Smooth muscle cell (in vitro differentiated cells): ENCODE data around the gene ASCL3. TPM values are rescaled to one million over a fixed set of nuclear protein-coding genes. Genes with fewer than 3 reads are reported as not detected.

ENCODE experiments used
- DNase-seq: peaks from one replicate; lab custom pipeline; 2025; ENCODE audit not compliant: unreplicated experiment; lab: John Stamatoyannopoulos, UW
- H2AFZ ChIP-seq: fragments of 200-600 bp; sonication (generic); 2 replicates; pipeline ENCODE4 v1.6.0; 2016; ENCODE audit warnings: antibody characterized with exemption, low read depth, mild to moderate bottlenecking
- H3F3A ChIP-seq: fragments of 200-600 bp; sonication (generic); 2 replicates; pipeline ENCODE4 v1.6.0; 2017; ENCODE audit warnings: antibody characterized with exemption, low read depth
- H3K27ac ChIP-seq: fragments of 200-600 bp; sonication (generic); 2 replicates; pipeline ENCODE4 v1.5.1; 2016; ENCODE audit warnings: low read depth, mild to moderate bottlenecking
- H3K27me3 ChIP-seq: fragments of 200-600 bp; sonication (generic); 2 replicates; pipeline ENCODE4 v1.6.1; 2016; ENCODE audit warnings: low read depth, mild to moderate bottlenecking
- H3K36me3 ChIP-seq: fragments of 200-600 bp; sonication (generic); 2 replicates; pipeline ENCODE4 v1.5.1; 2016; ENCODE audit warnings: low read depth
- H3K4me1 ChIP-seq: fragments of 200-600 bp; sonication (generic); 2 replicates; pipeline ENCODE4 v1.5.1; 2016; ENCODE audit warnings: low read depth
- H3K4me2 ChIP-seq: fragments of 200-600 bp; sonication (generic); 2 replicates; pipeline ENCODE4 v1.6.0; 2016; ENCODE audit warnings: mild to moderate bottlenecking
- H3K4me3 ChIP-seq: fragments of 200-600 bp; sonication (generic); 2 replicates; pipeline ENCODE4 v1.5.1; 2016; ENCODE audit warnings: mild to moderate bottlenecking
- H3K79me2 ChIP-seq: fragments of 200-600 bp; sonication (generic); 2 replicates; pipeline ENCODE4 v1.6.0; 2016; ENCODE audit warnings: low read depth, mild to moderate bottlenecking
- H3K9ac ChIP-seq: fragments of 200-600 bp; sonication (generic); 2 replicates; pipeline ENCODE4 v1.6.0; 2016; ENCODE audit warnings: low read depth
- H3K9me3 ChIP-seq: fragments of 200-600 bp; sonication (generic); replicated peaks from 2 replicates; pipeline ENCODE4 v1.5.1; 2016; ENCODE audit warnings: low read depth
- H4K20me1 ChIP-seq: fragments of 200-600 bp; sonication (generic); 2 replicates; pipeline ENCODE4 v1.6.0; 2016; ENCODE audit warnings: low read depth
- CTCF ChIP-seq: fragments of 200-600 bp; sonication (generic); IDR thresholded peaks from 2 replicates; pipeline ENCODE4 v1.5.1; 2017; ENCODE audit warnings: borderline replicate concordance, mild to moderate bottlenecking, antibody characterized with exemption; ENCODE audit not compliant: insufficient read depth, poor library complexity, severe bottlenecking
- WGBS: methylation state at CpG from one replicate; pipeline ENCODE4 v1.1.7; 2016; ENCODE audit warnings: low lambda C conversion rate; 5-methylcytosine and 5-hydroxymethylcytosine counted together
- polyA plus RNA-seq: library from polyadenylated mRNA; unstranded; fragments of >200 nt; fragmentation: Nextera tagmentation; extraction: Ambion mirVana; gene quantifications from 2 replicates; pipeline ENCODE4 v1.2.1, GENCODE V29; 2016
- total RNA-seq: library from RNA; depleted of rRNA; stranded (reverse); fragments of >200 nt; gene quantifications from 2 replicates; pipeline ENCODE4 v1.2.3, GENCODE V29; 2014

Gene ASCL3
- total and polyA plus RNA-seq, 2 experiments from 2014 or later = not detected

GRCh38 chr11:8971196-8971923 is 28.5 kb upstream of the ASCL3 start:
- Histone ChIP-seq H3K27me3 (no peaks in the 10 kb centered on the region), H3K9me3 (no peaks in the 10 kb centered on the region)

GRCh38 chr11:8967184-8967583 is 24.4 kb upstream of the ASCL3 start:
- 96% methylated on average over 8 of the region's 8 CpGs for WGBS
- Histone ChIP-seq H3K27me3 (no peaks in the 10 kb centered on the region), H3K79me2 (peaks cover 17% of the 10 kb centered on the region), H3K4me3 (no peak overlapping the region), H2AFZ (no peak overlapping the region), H3K27ac (no peak overlapping the region), H3K36me3 (no peaks in the 10 kb centered on the region), H4K20me1 (no peaks in the 10 kb centered on the region), H3K4me2 (no peak overlapping the region), H3K9me3 (no peaks in the 10 kb centered on the region), H3F3A (no peaks in the 10 kb centered on the region), H3K4me1 (peaks cover 14% of the 10 kb centered on the region), H3K9ac (no peak overlapping the region)
- DNase-seq = no peak
- no peak for TF ChIP-seq CTCF

More at GRCh38 chr11:8971196-8971923, 28.5 kb upstream of the ASCL3 start:
- no peak for TF ChIP-seq CTCF
- H4K20me1 ChIP-seq = no peaks in the 10 kb centered on the region
- H3K36me3 ChIP-seq = no peaks in the 10 kb centered on the region
- no peak for DNase-seq
- H2AFZ ChIP-seq = no peak overlapping the region
- no peak overlapping the region for H3K4me3 ChIP-seq
- no peak overlapping the region for H3K4me2 ChIP-seq
- no peaks in the 10 kb centered on the region for H3K79me2 ChIP-seq
- H3K9ac ChIP-seq = no peak overlapping the region
- no peak overlapping the region for H3K27ac ChIP-seq
- no peaks in the 10 kb centered on the region for H3K4me1 ChIP-seq
- H3F3A ChIP-seq = no peaks in the 10 kb centered on the region
- WGBS = 94% methylated on average over 2 of the region's 2 CpGs

- TF ChIP-seq CTCF = no peak
- H3K9ac ChIP-seq = peak within 1 kb of the TSS; percentile 65
Measured at GRCh38 chr11:8964324-8965320, 21.8 kb upstream of the ASCL3 start, which contains the start of gene TMEM9B. Gene TMEM9B, minus strand, starts transcription at chr11:8964442. Its CDS starts 129 bp downstream, at chr11:8964313.

More at GRCh38 chr11:8964324-8965320, 21.8 kb upstream of the ASCL3 start, which contains the start of gene TMEM9B:
- H3K27ac ChIP-seq = peak within 1 kb of the TSS; percentile 71
- no peaks in the 10 kb centered on the region for H3K9me3 ChIP-seq
- peak within 1 kb of the TSS; percentile 91 for H2AFZ ChIP-seq
- no peaks in the 10 kb centered on the region for H3K27me3 ChIP-seq
- H4K20me1 ChIP-seq = no peaks in the 10 kb centered on the region
- peak; percentile 66 for DNase-seq
- peak within 1 kb of the TSS; percentile 74 for H3K4me3 ChIP-seq
- H3K36me3 ChIP-seq = no peaks in the 10 kb centered on the region
- peaks cover 6% of the 10 kb centered on the region for H3F3A ChIP-seq
- 2% methylated on average over 67 of the region's 67 CpGs for WGBS
- peaks cover 36% of the 10 kb centered on the region for H3K79me2 ChIP-seq
- peaks cover 14% of the 10 kb centered on the region for H3K4me1 ChIP-seq
- H3K4me2 ChIP-seq = peak within 1 kb of the TSS; percentile 94
